ENCODE measurements around the gene TNN.

TNN gene

DNA sequence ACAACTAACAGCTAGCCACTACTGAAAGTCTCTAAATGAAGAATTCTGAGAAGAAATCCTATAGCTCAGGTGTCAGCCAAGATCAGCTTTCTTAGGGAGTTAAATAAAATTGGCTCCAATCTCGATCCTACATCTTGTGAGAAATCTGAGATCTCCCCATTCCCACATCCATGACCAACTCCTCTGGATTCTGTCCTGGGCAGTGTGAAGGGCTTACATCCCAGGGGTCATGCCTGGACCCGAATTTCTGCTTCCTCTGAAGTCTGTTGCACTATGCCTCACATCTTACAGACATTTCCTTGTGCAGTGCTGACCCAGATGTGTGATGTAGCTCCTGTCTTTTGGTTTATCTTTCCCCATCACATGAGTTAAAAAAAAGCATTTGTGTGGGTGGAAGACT is 4.8 kb upstream of the TNN start:
- peaks cover 0 to 6% (median 3%) of the 10 kb centered on the region in 5 donors for H3K4me1 ChIP-seq (ENCODE audit: control insufficient read depth in 5 of 5, insufficient read depth in 5 of 5, low read length in 5 of 5)
- no peaks in the 10 kb centered on the region for H3K36me3 ChIP-seq (ENCODE audit: control insufficient read depth in 5 of 5, insufficient read depth in 5 of 5, low read length in 5 of 5)
- H3K27ac ChIP-seq (ENCODE audit: low read depth, low read length) = no peak overlapping the region
- H3K9ac ChIP-seq (ENCODE audit: low read length in 5 of 5) = no peak overlapping the region
- H3K4me3 ChIP-seq (ENCODE audit: low read depth in 1 of 5, low read length in 5 of 5) = no peak overlapping the region
- no peaks in the 10 kb centered on the region for H3K27me3 ChIP-seq (ENCODE audit: control insufficient read depth in 5 of 5, insufficient read depth in 4 of 5, low read length in 5 of 5)
- no peaks in the 10 kb centered on the region for H3K9me3 ChIP-seq (ENCODE audit: control insufficient read depth in 5 of 5, low read length in 5 of 5)

DNA sequence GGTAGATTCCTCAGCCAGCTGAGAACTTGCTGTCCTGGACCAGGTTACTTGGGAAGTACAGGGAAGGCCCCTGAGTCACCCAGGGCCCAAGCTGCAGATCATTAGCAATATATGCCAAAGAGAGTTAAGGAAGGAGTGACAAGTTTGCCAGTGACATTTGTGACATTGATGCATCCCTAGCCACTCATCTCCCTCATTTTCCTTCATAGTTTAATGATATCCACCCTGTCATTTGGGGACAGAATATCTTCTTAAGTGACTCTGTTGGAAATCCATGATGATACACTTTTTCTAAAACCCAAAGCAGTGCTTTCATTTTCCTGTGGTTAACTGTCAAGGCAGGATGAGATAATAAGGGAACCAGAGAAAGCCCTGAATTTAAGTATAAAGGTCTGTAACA is 3.2 kb downstream of the TNN start:
- Histone ChIP-seq H3K4me1 (ENCODE audit: control insufficient read depth in 5 of 5, insufficient read depth in 5 of 5, low read length in 5 of 5) (peaks cover 9 to 37% (median 34%) of the 10 kb centered on the region in 5 donors), H3K36me3 (ENCODE audit: control insufficient read depth in 5 of 5, insufficient read depth in 5 of 5, low read length in 5 of 5) (no peaks in the 10 kb centered on the region), H3K9me3 (ENCODE audit: control insufficient read depth in 5 of 5, low read length in 5 of 5) (no peaks in the 10 kb centered on the region), H3K4me3 (ENCODE audit: low read depth in 1 of 5, low read length in 5 of 5) (peak overlapping the region in 1 of 5 donors; percentile 25), H3K27me3 (ENCODE audit: control insufficient read depth in 5 of 5, insufficient read depth in 4 of 5, low read length in 5 of 5) (no peaks in the 10 kb centered on the region), H3K9ac (ENCODE audit: low read length in 5 of 5) (peak overlapping the region in 1 of 5 donors; percentile 15), H3K27ac (ENCODE audit: low read depth, low read length) (no peak overlapping the region)

DNA sequence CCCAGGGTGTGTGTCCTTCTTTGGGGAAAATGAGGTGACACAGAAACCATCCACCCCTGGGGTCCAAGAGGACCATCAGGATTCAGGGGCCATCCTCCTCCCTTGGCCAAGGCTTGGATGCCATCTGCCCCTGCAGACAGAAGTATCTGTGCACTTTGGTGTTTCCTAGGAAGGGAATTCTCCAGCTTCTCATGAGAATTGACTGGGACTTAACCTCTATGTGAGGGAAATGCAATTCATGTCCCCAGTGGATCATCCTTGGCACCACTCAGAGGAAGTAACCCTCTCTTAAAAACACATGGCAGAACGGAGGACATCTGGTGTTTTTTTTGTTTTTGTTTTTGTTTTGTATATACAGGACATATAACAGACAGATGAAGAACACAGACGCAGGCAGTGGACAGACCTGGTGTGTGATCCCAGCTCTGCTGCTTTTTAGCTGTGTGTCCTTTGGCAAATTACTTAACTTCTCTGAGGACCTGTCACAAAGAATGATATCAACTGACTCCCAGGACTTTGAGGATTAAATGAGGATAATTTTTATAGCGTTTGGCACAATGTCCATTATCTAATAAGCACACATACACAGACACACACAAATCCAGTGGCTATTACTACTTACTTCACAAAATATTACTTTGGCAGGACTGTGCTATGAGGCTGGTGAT is 3.8 kb downstream of the TNN start:
- H3K27me3 ChIP-seq (ENCODE audit: control insufficient read depth in 5 of 5, insufficient read depth in 4 of 5, low read length in 5 of 5) = no peaks in the 10 kb centered on the region
- H3K9ac ChIP-seq (ENCODE audit: low read length in 5 of 5) = peak overlapping the region in 1 of 5 donors; percentile 15
- H3K36me3 ChIP-seq (ENCODE audit: control insufficient read depth in 5 of 5, insufficient read depth in 5 of 5, low read length in 5 of 5) = no peaks in the 10 kb centered on the region
- peaks cover 9 to 34% (median 31%) of the 10 kb centered on the region in 5 donors for H3K4me1 ChIP-seq (ENCODE audit: control insufficient read depth in 5 of 5, insufficient read depth in 5 of 5, low read length in 5 of 5)
- no peaks in the 10 kb centered on the region for H3K9me3 ChIP-seq (ENCODE audit: control insufficient read depth in 5 of 5, low read length in 5 of 5)
- no peak overlapping the region for H3K27ac ChIP-seq (ENCODE audit: low read depth, low read length)
- peak overlapping the region in 1 of 5 donors; percentile 54 for H3K4me3 ChIP-seq (ENCODE audit: low read depth in 1 of 5, low read length in 5 of 5)

DNA sequence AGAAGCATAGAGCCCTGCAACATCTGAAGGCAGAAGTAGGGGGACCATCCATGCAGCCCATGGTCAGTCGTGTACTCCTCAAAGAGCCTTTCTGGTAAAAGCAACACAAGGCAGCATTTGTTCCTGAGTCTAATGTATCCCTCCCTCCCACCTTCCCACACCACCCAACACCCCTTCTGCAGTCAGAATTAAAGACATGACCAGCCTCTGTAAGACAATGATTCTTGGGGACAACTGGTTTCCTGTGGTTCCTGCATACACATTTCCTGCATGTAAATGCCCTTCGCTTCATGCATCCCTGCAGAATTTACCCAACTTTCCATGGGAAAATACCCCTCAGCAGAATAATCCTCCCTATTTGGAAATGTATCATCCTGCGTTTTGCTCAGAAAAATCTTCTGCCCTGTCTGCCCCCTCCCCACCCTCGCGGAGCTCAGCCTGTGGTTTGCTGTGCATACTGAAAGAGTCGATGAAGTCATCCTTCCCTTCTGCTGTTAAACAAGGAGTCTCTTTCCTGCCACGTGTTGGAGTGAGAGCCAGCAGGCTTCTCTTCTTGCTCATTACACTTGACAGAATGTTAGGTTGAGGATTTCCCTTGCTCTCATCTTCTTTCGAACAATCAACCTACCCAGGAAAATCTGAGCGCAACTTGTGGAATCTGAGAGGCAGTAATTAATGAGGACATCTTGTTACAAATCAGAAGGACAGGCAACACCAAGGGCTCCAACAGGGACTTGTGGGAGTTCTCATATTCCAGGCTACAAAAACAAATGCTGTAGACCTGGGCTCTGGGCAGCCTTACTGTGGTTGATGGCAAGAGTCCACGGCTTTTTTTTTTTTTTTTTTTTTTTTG is 4.7 kb downstream of the TNN start:
- H3K4me3 ChIP-seq (ENCODE audit: low read depth in 1 of 5, low read length in 5 of 5) = peak overlapping the region in 4 of 5 donors; percentile 12 to 54 (median 40)
- H3K9me3 ChIP-seq (ENCODE audit: control insufficient read depth in 5 of 5, low read length in 5 of 5) = no peaks in the 10 kb centered on the region
- H3K36me3 ChIP-seq (ENCODE audit: control insufficient read depth in 5 of 5, insufficient read depth in 5 of 5, low read length in 5 of 5) = no peaks in the 10 kb centered on the region
- H3K27ac ChIP-seq (ENCODE audit: low read depth, low read length) = no peak overlapping the region
- peaks cover 0 to under 1% (median 0%) of the 10 kb centered on the region in 5 donors for H3K27me3 ChIP-seq (ENCODE audit: control insufficient read depth in 5 of 5, insufficient read depth in 4 of 5, low read length in 5 of 5)
- H3K4me1 ChIP-seq (ENCODE audit: control insufficient read depth in 5 of 5, insufficient read depth in 5 of 5, low read length in 5 of 5) = peaks cover 9 to 31% (median 31%) of the 10 kb centered on the region in 5 donors
- peak overlapping the region in 1 of 5 donors; percentile 42 for H3K9ac ChIP-seq (ENCODE audit: low read length in 5 of 5)

DNA sequence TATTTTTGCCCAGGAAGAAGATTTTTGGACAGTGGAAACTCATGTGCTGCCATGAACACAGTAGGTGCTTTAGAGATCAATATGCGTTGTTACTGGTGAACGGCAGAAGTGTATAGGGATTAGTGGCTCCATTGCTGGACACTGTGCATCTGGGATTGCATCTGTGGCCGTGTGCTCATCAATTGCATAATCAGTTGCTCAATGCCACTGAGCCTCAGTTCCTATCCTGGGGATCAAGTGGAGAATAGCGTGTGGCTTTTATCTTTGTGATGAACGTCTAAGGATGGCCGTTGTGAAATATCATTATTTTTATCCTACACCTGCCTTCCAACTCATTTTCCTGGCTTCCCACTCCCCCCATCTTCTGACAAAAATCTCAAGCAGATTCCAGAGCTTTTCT is 5.4 kb downstream of the TNN start:
- peak overlapping the region in 1 of 5 donors; percentile 30 for H3K4me3 ChIP-seq (ENCODE audit: low read depth in 1 of 5, low read length in 5 of 5)
- no peak overlapping the region for H3K9ac ChIP-seq (ENCODE audit: low read length in 5 of 5)
- peaks cover 9 to 31% (median 30%) of the 10 kb centered on the region in 5 donors for H3K4me1 ChIP-seq (ENCODE audit: control insufficient read depth in 5 of 5, insufficient read depth in 5 of 5, low read length in 5 of 5)
- H3K9me3 ChIP-seq (ENCODE audit: control insufficient read depth in 5 of 5, low read length in 5 of 5) = no peaks in the 10 kb centered on the region
- H3K36me3 ChIP-seq (ENCODE audit: control insufficient read depth in 5 of 5, insufficient read depth in 5 of 5, low read length in 5 of 5) = no peaks in the 10 kb centered on the region
- H3K27ac ChIP-seq (ENCODE audit: low read depth, low read length) = no peak overlapping the region
- H3K27me3 ChIP-seq (ENCODE audit: control insufficient read depth in 5 of 5, insufficient read depth in 4 of 5, low read length in 5 of 5) = peaks cover 0 to 3% (median 0%) of the 10 kb centered on the region in 5 donors

DNA sequence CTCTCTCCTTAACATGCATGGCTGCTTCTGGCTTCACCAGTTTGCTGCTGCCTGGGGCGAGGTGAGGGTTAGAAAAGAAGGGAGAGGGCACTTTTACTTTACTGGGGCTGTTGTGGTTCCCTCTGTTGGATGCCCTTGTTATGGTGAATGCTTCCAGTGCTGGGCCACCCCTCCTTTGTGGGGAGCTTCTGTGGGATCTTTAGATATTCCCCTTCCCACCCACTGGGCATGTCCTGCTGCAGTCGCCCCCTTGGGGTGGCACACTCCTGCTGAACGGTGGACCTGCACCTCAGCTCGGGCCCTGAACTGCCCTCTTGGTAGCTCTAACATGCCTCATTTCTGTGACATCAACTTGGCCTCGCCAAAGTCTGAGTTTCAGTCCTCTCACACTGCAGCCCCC is 6.0 kb downstream of the TNN start:
- Histone ChIP-seq H3K27ac (ENCODE audit: low read depth, low read length) (no peak overlapping the region), H3K36me3 (ENCODE audit: control insufficient read depth in 5 of 5, insufficient read depth in 5 of 5, low read length in 5 of 5) (no peaks in the 10 kb centered on the region), H3K9me3 (ENCODE audit: control insufficient read depth in 5 of 5, low read length in 5 of 5) (no peaks in the 10 kb centered on the region), H3K27me3 (ENCODE audit: control insufficient read depth in 5 of 5, insufficient read depth in 4 of 5, low read length in 5 of 5) (peaks cover 0 to 3% (median 0%) of the 10 kb centered on the region in 5 donors), H3K9ac (ENCODE audit: low read length in 5 of 5) (no peak overlapping the region), H3K4me3 (ENCODE audit: low read depth in 1 of 5, low read length in 5 of 5) (no peak overlapping the region), H3K4me1 (ENCODE audit: control insufficient read depth in 5 of 5, insufficient read depth in 5 of 5, low read length in 5 of 5) (peaks cover 9 to 31% (median 30%) of the 10 kb centered on the region in 5 donors)

DNA sequence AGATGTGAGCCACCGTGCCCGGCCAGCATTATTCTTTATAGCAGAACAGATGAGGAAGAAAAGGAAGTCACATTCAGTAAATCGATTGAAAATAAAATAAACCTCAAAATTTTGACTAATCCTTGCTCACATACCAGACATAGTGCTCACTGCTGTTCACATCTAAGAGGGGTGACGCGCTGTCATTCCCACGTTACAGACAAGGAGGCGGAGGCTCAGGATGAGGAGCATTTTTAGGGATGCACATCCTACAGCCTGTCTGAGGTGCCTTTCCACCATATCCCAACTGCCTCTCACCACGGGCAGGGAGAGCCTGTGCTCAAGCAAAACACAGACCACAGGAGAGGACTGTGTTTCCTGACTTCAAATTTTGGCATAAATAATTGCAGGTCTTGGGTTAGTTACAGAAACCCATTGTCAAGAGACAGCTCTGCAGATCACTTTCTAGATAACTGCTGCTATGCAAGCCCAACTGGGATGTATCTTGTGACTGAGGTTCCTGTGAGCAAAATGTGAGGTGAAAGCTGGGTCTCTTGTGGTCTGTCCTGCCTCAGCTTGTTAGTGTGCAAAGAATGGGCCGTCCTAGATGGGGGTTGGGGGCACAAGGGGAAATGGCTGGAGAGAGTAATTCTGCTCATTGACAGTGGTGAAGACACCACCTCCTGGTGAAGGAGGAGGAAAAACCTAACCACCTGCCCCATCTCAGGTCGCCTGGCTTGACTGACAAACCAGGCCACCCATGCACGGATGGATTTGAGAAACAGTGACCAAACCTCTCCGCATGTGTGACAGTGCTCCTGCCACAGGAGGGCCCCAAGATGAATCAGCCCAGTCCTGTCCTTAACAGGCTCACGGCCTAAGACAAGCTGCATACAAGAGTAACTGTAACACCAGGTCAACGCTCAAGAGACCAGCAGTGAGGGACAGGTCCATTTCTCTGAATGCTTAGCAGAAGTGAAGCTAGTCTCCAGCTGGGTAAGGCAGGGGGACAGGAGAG is 8.2 kb downstream of the TNN start:
- H3K36me3 ChIP-seq (ENCODE audit: control insufficient read depth in 5 of 5, insufficient read depth in 5 of 5, low read length in 5 of 5) = no peaks in the 10 kb centered on the region
- H3K4me3 ChIP-seq (ENCODE audit: low read depth in 1 of 5, low read length in 5 of 5) = no peak overlapping the region
- no peak overlapping the region for H3K27ac ChIP-seq (ENCODE audit: low read depth, low read length)
- peaks cover 0 to 4% (median 0%) of the 10 kb centered on the region in 5 donors for H3K27me3 ChIP-seq (ENCODE audit: control insufficient read depth in 5 of 5, insufficient read depth in 4 of 5, low read length in 5 of 5)
- no peak overlapping the region for H3K9ac ChIP-seq (ENCODE audit: low read length in 5 of 5)
- H3K9me3 ChIP-seq (ENCODE audit: control insufficient read depth in 5 of 5, low read length in 5 of 5) = no peaks in the 10 kb centered on the region
- peaks cover 8 to 29% (median 28%) of the 10 kb centered on the region in 5 donors for H3K4me1 ChIP-seq (ENCODE audit: control insufficient read depth in 5 of 5, insufficient read depth in 5 of 5, low read length in 5 of 5)

DNA sequence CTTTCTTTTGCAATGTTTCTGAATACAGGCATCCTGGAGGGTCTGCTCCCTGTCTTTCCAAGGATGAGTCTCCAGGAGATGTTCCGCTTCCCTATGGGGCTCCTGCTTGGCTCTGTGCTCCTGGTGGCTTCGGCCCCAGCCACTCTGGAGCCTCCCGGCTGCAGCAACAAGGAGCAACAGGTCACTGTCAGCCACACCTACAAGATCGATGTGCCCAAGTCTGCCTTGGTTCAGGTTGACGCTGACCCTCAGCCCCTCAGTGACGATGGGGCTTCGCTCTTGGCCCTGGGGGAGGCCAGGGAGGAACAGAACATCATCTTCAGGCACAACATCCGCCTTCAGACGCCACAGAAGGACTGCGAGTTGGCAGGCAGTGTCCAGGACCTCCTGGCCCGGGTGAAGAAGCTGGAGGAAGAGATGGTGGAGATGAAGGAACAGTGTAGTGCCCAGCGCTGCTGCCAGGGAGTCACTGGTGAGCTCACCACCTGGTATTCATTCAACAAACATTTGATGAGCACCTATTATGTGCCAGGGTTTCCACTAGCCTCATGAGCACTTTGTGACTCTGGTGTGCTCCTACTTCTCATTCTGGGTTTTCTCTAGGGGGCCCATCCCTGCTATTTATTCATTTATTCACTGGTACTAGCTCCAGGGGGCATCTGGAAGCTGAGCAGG is 9.9 kb downstream of the TNN start:
- H3K4me3 ChIP-seq (ENCODE audit: low read depth in 1 of 5, low read length in 5 of 5) = no peak overlapping the region
- H3K9me3 ChIP-seq (ENCODE audit: control insufficient read depth in 5 of 5, low read length in 5 of 5) = no peaks in the 10 kb centered on the region
- no peak overlapping the region for H3K27ac ChIP-seq (ENCODE audit: low read depth, low read length)
- no peak overlapping the region for H3K9ac ChIP-seq (ENCODE audit: low read length in 5 of 5)
- peaks cover 0 to 6% (median 0%) of the 10 kb centered on the region in 5 donors for H3K27me3 ChIP-seq (ENCODE audit: control insufficient read depth in 5 of 5, insufficient read depth in 4 of 5, low read length in 5 of 5)
- no peaks in the 10 kb centered on the region for H3K36me3 ChIP-seq (ENCODE audit: control insufficient read depth in 5 of 5, insufficient read depth in 5 of 5, low read length in 5 of 5)
- H3K4me1 ChIP-seq (ENCODE audit: control insufficient read depth in 5 of 5, insufficient read depth in 5 of 5, low read length in 5 of 5) = peaks cover 0 to 13% (median 12%) of the 10 kb centered on the region in 5 donors

DNA sequence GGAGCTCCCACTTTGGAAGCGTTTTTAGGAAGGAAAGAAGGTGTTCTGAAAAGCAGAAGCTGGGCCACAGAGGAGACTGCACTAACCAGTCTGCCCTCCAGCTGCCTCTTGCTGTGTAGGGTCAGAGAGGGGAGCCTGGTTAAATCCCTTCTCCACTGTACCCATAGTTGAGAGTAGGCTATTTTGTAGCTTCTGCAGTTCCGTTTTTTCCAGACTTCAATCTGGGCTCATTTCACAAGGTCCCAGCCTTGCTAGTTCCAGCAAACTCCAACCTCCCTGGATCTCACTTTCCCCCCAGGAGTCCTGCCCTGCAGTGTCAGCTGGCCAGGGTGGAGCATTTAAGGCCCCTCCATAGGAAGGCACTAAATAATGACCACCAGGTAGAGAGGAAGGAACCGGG is 11.0 kb downstream of the TNN start:
- H3K9me3 ChIP-seq (ENCODE audit: control insufficient read depth in 5 of 5, low read length in 5 of 5) = no peaks in the 10 kb centered on the region
- H3K27me3 ChIP-seq (ENCODE audit: control insufficient read depth in 5 of 5, insufficient read depth in 4 of 5, low read length in 5 of 5) = peaks cover 0 to 6% (median 0%) of the 10 kb centered on the region in 5 donors
- H3K4me1 ChIP-seq (ENCODE audit: control insufficient read depth in 5 of 5, insufficient read depth in 5 of 5, low read length in 5 of 5) = peaks cover 0 to 2% (median 1%) of the 10 kb centered on the region in 5 donors
- no peak overlapping the region for H3K27ac ChIP-seq (ENCODE audit: low read depth, low read length)
- no peak overlapping the region for H3K4me3 ChIP-seq (ENCODE audit: low read depth in 1 of 5, low read length in 5 of 5)
- H3K9ac ChIP-seq (ENCODE audit: low read length in 5 of 5) = no peak overlapping the region
- peaks cover 0 to under 1% (median 0%) of the 10 kb centered on the region in 5 donors for H3K36me3 ChIP-seq (ENCODE audit: control insufficient read depth in 5 of 5, insufficient read depth in 5 of 5, low read length in 5 of 5)

Measured in subcutaneous abdominal adipose tissue (tissue), 5 donors.